Stimulated activated naive CD8-positive, alpha-beta T cell treated with anti-CD3 and anti-CD28 coated beads, Interleukin-15, Interleukin-2, amounts not matched to agents 100 ng/mL and 50 ng/mL, for 24 hours (primary cell): ENCODE results near the gene P3H3.
"Not testable (repeated sequence)": the region's sequence is repeated elsewhere in the genome, so short reads cannot be mapped to it uniquely, and the experiment has no call there.

Experiments used
- H3K27ac Mint-ChIP-seq: one replicate; pipeline ENCODE4 v1.8.0; 2021; ENCODE audit warnings: mild to moderate bottlenecking, mixed read lengths
- H3K27me3 Mint-ChIP-seq: one replicate; pipeline ENCODE4 v1.8.0; 2021; ENCODE audit warnings: mixed read lengths
- H3K36me3 Mint-ChIP-seq: one replicate; pipeline ENCODE4 v1.8.0; 2021; ENCODE audit warnings: low read depth, mixed read lengths
- H3K4me1 Mint-ChIP-seq: one replicate; pipeline ENCODE4 v1.8.0; 2021; ENCODE audit warnings: low read depth, mixed read lengths
- H3K4me3 Mint-ChIP-seq: one replicate; pipeline ENCODE4 v1.8.0; 2021; ENCODE audit warnings: mild to moderate bottlenecking, mixed read lengths
- H3K9me3 Mint-ChIP-seq: one replicate; pipeline ENCODE4 v1.8.0; 2021; ENCODE audit warnings: mixed read lengths

Gene P3H3

GRCh38 chr12:6888794-6889193 lies 60.6 kb downstream of the P3H3 start:
- peaks cover 11% of the 10 kb centered on the region for H3K36me3 Mint-ChIP-seq

More at GRCh38 chr12:6888794-6889193, 60.6 kb downstream of the P3H3 start:
- peaks cover 23% of the 10 kb centered on the region for H3K4me1 Mint-ChIP-seq
- not testable (repeated sequence) for H3K9me3 Mint-ChIP-seq, H3K27me3 Mint-ChIP-seq, H3K27ac Mint-ChIP-seq, H3K4me3 Mint-ChIP-seq
